Activated naive CD8-positive, alpha-beta T cell treated with anti-CD3 and anti-CD28 coated beads, Interleukin-2, amount 50 U/mL, for 16 hours (primary cell): ENCODE results near the gene RDH5.

ENCODE experiments used
- DNase-seq: peaks from one replicate; pipeline ENCODE4 v3.0.0-alpha.2; 2020; ENCODE audit warnings: low read depth, low spot score

RDH5 gene

GRCh38 chr12:55720071-55720564 lies at the start of gene RDH5:
RDH5 (plus strand) TSS chr12:55720393; CDS start chr12:55721185, 792 bp downstream.
- no peak for DNase-seq

- no peak for DNase-seq
Measured at GRCh38 chr12:55671746-55672145, 48.4 kb upstream of the RDH5 start.

GRCh38 chr12:55673638-55674037 lies 46.6 kb upstream of the RDH5 start:
- no peak for DNase-seq

- no peak for DNase-seq
Measured at GRCh38 chr12:55675666-55676065, 44.5 kb upstream of the RDH5 start.

GRCh38 chr12:55676707-55677106 lies 43.5 kb upstream of the RDH5 start:
- DNase-seq: no peak

GRCh38 chr12:55679691-55680090 lies 40.5 kb upstream of the RDH5 start:
- DNase-seq: no peak

- no peak for DNase-seq
Measured at GRCh38 chr12:55681142-55682077, 38.8 kb upstream of the RDH5 start.

GRCh38 chr12:55682087-55682796 lies 38.0 kb upstream of the RDH5 start:
- DNase-seq: no peak

GRCh38 chr12:55683676-55684075 lies 36.5 kb upstream of the RDH5 start:
- DNase-seq: no peak

- no peak for DNase-seq
Measured at GRCh38 chr12:55684761-55685370, 35.3 kb upstream of the RDH5 start.

GRCh38 chr12:55685671-55686070 lies 34.5 kb upstream of the RDH5 start:
- no peak for DNase-seq

GRCh38 chr12:55686366-55687010 lies 33.7 kb upstream of the RDH5 start:
- no peak for DNase-seq

- DNase-seq: peak; percentile 12
Measured at GRCh38 chr12:55687746-55688145, 32.4 kb upstream of the RDH5 start.

GRCh38 chr12:55688716-55689655 lies 31.2 kb upstream of the RDH5 start:
- no peak for DNase-seq

- no peak for DNase-seq
Measured at GRCh38 chr12:55692631-55693322, 27.4 kb upstream of the RDH5 start.

GRCh38 chr12:55693323-55694187 lies 26.6 kb upstream of the RDH5 start:
- DNase-seq: no peak

GRCh38 chr12:55694188-55694515 lies 26.0 kb upstream of the RDH5 start:
- DNase-seq: no peak

GRCh38 chr12:55694651-55695050 lies 25.5 kb upstream of the RDH5 start:
- DNase-seq: no peak

GRCh38 chr12:55695349-55695748 lies 24.8 kb upstream of the RDH5 start:
- no peak for DNase-seq
